GM21737 (cell line): ENCODE measurements around the gene NFILZ.
"Not testable (repeated sequence)": the region's sequence is repeated elsewhere in the genome, so short reads cannot be mapped to it uniquely, and the experiment has no call there.

ENCODE experiments used
- ATAC-seq: cut with Tn5 transposase; IDR thresholded peaks from one replicate; pipeline ENCODE4 v1.9.1; 2021; ENCODE audit warnings: mild to moderate bottlenecking, moderate library complexity; ENCODE audit not compliant: unreplicated experiment

Gene NFILZ

GRCh38 chr19:8611391-8611876, 19.0 kb upstream of the NFILZ start:
- no peak for ATAC-seq

GRCh38 chr19:8611877-8612806, 18.3 kb upstream of the NFILZ start:
- ATAC-seq = no peak

GRCh38 chr19:8612807-8613171, 17.6 kb upstream of the NFILZ start:
- no peak for ATAC-seq

GRCh38 chr19:8614455-8614854, 16.0 kb upstream of the NFILZ start:
- ATAC-seq = no peak

- no peak for ATAC-seq
Measured at GRCh38 chr19:8615024-8615423, 15.4 kb upstream of the NFILZ start.

GRCh38 chr19:8615813-8616596, 14.4 kb upstream of the NFILZ start:
- no peak for ATAC-seq

- ATAC-seq = no peak
Measured at GRCh38 chr19:8616861-8617260, 13.6 kb upstream of the NFILZ start.

- ATAC-seq = not testable (repeated sequence)
Measured at GRCh38 chr19:8617325-8617724, 13.1 kb upstream of the NFILZ start.

- no peak for ATAC-seq
Measured at GRCh38 chr19:8617984-8618383, 12.4 kb upstream of the NFILZ start.

GRCh38 chr19:8618751-8619150, 11.7 kb upstream of the NFILZ start:
- ATAC-seq = no peak

- not testable (repeated sequence) for ATAC-seq
Measured at GRCh38 chr19:8622886-8623285, 7.5 kb upstream of the NFILZ start.

GRCh38 chr19:8626842-8627241, 3.6 kb upstream of the NFILZ start:
- no peak for ATAC-seq

GRCh38 chr19:8629184-8629583, 1.2 kb upstream of the NFILZ start:
- no peak for ATAC-seq

- no peak for ATAC-seq
Measured at GRCh38 chr19:8630796-8631424, 477 bp downstream of the NFILZ start.

GRCh38 chr19:8631425-8631819, 989 bp downstream of the NFILZ start:
- ATAC-seq = no peak

- no peak for ATAC-seq
Measured at GRCh38 chr19:8635422-8635821, 5.0 kb downstream of the NFILZ start.

GRCh38 chr19:8637070-8637469, 6.6 kb downstream of the NFILZ start:
- not testable (repeated sequence) for ATAC-seq

- no peak for ATAC-seq
Measured at GRCh38 chr19:8638078-8638619, 7.7 kb downstream of the NFILZ start.

GRCh38 chr19:8639821-8640401, 9.5 kb downstream of the NFILZ start:
- ATAC-seq = no peak

- ATAC-seq = no peak
Measured at GRCh38 chr19:8640402-8641004, 10.1 kb downstream of the NFILZ start.
